GM12872 (cell line): ENCODE results near the gene THAP4.
A peak's percentile ranks its signal among the peaks of the same experiment; 100 is the strongest.

Experiments
- CTCF ChIP-seq: IDR thresholded peaks from 3 replicates; pipeline ENCODE4 v1.5.1; 2011; ENCODE audit warnings: low read depth, mild to moderate bottlenecking, low read length, moderate library complexity; ENCODE audit not compliant: insufficient read depth

THAP4 gene

DNA sequence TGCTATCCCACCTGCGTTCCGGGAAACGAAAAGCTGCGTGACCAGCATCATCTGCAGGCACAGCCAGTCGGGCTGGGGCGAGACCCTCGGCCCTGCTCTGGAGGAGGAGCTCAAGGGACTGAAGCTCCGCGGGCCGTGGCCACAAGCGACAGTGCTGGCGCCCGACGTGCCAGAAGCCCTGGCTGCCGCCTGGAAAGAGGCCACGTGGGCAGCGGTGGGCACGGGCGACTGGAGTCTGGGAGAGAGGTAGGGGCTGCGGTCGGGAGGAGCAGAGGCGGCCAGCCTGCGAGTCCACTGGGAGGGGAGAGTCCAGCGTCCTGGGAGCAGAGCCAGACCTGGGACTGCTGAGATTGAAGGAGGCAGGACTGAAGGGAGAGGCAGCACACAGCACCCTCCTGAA is 40.4 kb upstream of the THAP4 start:
- no peak for TF ChIP-seq CTCF

GRCh38 chr2:241676665-241677064 is 39.7 kb upstream of the THAP4 start:
- no peak for TF ChIP-seq CTCF

- peak; percentile 36; the same call in 1 of the 3 replicates for TF ChIP-seq CTCF
Observed at GRCh38 chr2:241675885-241676284, 38.9 kb upstream of the THAP4 start.

DNA sequence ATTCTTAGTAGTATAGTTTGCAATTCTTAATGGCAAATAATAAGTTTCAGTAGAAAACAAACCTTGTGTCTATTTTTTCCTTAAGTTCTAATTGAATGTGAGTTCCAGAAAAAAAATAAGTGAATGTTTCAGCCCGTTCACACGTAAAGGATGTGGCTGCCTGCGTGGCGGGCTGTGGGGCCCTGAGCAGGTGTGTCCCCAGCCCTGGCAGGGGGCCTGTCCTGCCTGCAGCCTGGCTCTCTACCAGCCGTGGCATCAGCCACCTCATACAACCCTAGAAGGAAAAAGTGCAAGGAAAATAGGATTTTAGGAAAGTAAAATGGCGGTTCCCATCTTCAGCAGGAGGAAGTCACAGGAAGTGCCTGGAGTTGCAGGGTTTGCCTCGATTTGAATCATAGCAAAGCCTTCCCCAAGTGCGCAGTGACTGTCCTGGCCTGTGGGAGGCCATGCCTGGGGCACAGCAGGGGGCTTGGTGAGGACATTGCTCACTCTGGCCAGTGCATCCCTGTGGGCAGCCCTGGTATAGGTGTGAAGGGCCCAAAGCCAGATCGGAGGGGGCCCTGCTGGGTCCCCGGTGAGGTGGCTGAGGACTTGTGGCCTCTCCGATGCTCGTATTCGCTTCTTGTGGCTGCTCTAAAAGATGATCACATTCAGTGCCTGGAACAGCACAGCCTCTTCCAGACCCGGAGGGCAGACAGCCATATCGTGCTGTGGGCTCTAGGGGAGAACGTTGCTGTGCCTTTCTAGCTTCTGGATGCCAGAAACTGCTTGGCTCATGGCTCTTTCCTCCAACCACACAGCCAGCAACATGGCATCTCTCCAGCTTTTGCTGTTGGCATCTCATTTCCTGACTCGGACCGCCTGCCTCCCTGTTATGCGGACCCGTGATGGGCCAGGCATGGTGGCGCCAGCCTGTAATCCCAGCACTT is 37.1 kb upstream of the THAP4 start:
- TF ChIP-seq CTCF, result no peak

DNA sequence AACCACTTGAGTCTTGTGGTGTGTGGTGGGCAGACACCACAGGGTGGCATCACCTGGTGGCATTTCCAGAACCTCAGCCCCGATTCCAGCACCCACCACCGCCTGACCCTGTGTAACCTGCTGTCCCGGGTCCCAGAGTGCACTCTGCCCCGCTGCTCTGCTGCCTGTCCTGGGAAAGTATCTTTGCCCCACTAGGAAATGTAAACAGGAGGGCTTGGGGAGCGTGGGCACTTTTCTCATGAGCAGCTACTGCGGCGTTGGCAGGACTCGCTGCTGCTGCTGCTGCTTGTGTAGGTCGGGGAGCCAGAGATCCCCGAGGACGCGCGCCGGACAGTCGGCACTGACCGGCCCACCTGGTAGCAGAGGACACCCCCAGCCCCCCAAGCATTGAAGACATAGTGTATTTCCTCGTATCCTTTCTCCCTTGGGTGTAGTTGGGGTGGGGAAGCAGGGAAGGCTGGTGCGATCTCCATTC is 36.3 kb upstream of the THAP4 start:
- TF ChIP-seq CTCF, result no peak

GRCh38 chr2:241672243-241673188 is 35.6 kb upstream of the THAP4 start:
- no peak for TF ChIP-seq CTCF
